ENCODE data around the gene COL9A1.
"Not testable (repeated sequence)": the region's sequence is repeated elsewhere in the genome, so short reads cannot be mapped to it uniquely, and the experiment has no call there.

COL9A1 gene

GRCh38 chr6:70303034-70303525 is at the start of gene COL9A1:
COL9A1 (minus strand) TSS chr6:70303084; CDS start chr6:70302924, 160 bp downstream.
- no peak within 1 kb of the TSS for H3K27ac ChIP-seq (ENCODE audit: low read depth, low read length)
- no peaks in the 10 kb centered on the region for H3K36me3 ChIP-seq (ENCODE audit: insufficient read depth, low read length)
- H3K4me3 ChIP-seq (ENCODE audit: low read depth, low read length), result no peak within 1 kb of the TSS
- no peaks in the 10 kb centered on the region for H3K79me2 ChIP-seq (ENCODE audit: control insufficient read depth, insufficient read depth, low read length, unreplicated experiment)
- no peak within 1 kb of the TSS for H2AFZ ChIP-seq (ENCODE audit: low read length, unreplicated experiment)
- H3K4me1 ChIP-seq (ENCODE audit: control insufficient read depth, insufficient read depth, low read length, unreplicated experiment), result no peaks in the 10 kb centered on the region
- H3K27me3 ChIP-seq (ENCODE audit: insufficient read depth, low read length), result peaks cover 77% of the 10 kb centered on the region

GRCh38 chr6:70351461-70351860 is 48.6 kb upstream of the COL9A1 start:
- Histone ChIP-seq H3K4me1 (ENCODE audit: control insufficient read depth, insufficient read depth, low read length, unreplicated experiment) (no peaks in the 10 kb centered on the region), H3K79me2 (ENCODE audit: control insufficient read depth, insufficient read depth, low read length, unreplicated experiment) (no peaks in the 10 kb centered on the region), H3K27me3 (ENCODE audit: insufficient read depth, low read length) (peaks cover 66% of the 10 kb centered on the region), H3K27ac (ENCODE audit: low read depth, low read length) (no peak overlapping the region), H3K36me3 (ENCODE audit: insufficient read depth, low read length) (no peaks in the 10 kb centered on the region), H3K4me3 (ENCODE audit: low read depth, low read length) (no peak overlapping the region), H2AFZ (ENCODE audit: low read length, unreplicated experiment) (no peak overlapping the region)

- Histone ChIP-seq H3K4me1 (ENCODE audit: control insufficient read depth, insufficient read depth, low read length, unreplicated experiment) (no peaks in the 10 kb centered on the region), H2AFZ (ENCODE audit: low read length, unreplicated experiment) (no peak overlapping the region), H3K27me3 (ENCODE audit: insufficient read depth, low read length) (peaks cover 76% of the 10 kb centered on the region), H3K36me3 (ENCODE audit: insufficient read depth, low read length) (no peaks in the 10 kb centered on the region), H3K4me3 (ENCODE audit: low read depth, low read length) (no peak overlapping the region), H3K79me2 (ENCODE audit: control insufficient read depth, insufficient read depth, low read length, unreplicated experiment) (no peaks in the 10 kb centered on the region), H3K27ac (ENCODE audit: low read depth, low read length) (no peak overlapping the region)
Measured at GRCh38 chr6:70345619-70346018, 42.7 kb upstream of the COL9A1 start.

- Histone ChIP-seq H3K4me1 (ENCODE audit: control insufficient read depth, insufficient read depth, low read length, unreplicated experiment) (no peaks in the 10 kb centered on the region), H3K36me3 (ENCODE audit: insufficient read depth, low read length) (no peaks in the 10 kb centered on the region), H3K27ac (ENCODE audit: low read depth, low read length) (no peak overlapping the region), H2AFZ (ENCODE audit: low read length, unreplicated experiment) (no peak overlapping the region), H3K79me2 (ENCODE audit: control insufficient read depth, insufficient read depth, low read length, unreplicated experiment) (no peaks in the 10 kb centered on the region), H3K4me3 (ENCODE audit: low read depth, low read length) (no peak overlapping the region), H3K27me3 (ENCODE audit: insufficient read depth, low read length) (peaks cover 84% of the 10 kb centered on the region)
Measured at GRCh38 chr6:70343313-70343712, 40.4 kb upstream of the COL9A1 start.

- H2AFZ ChIP-seq (ENCODE audit: low read length, unreplicated experiment); H3K36me3 ChIP-seq (ENCODE audit: insufficient read depth, low read length); H3K79me2 ChIP-seq (ENCODE audit: control insufficient read depth, insufficient read depth, low read length, unreplicated experiment); H3K4me1 ChIP-seq (ENCODE audit: control insufficient read depth, insufficient read depth, low read length, unreplicated experiment); H3K4me3 ChIP-seq (ENCODE audit: low read depth, low read length); H3K27ac ChIP-seq (ENCODE audit: low read depth, low read length): not testable (repeated sequence)
- H3K27me3 ChIP-seq (ENCODE audit: insufficient read depth, low read length), result peaks cover 76% of the 10 kb centered on the region
Measured at GRCh38 chr6:70339810-70340209, 36.9 kb upstream of the COL9A1 start.

- Histone ChIP-seq H2AFZ (ENCODE audit: low read length, unreplicated experiment) (no peak overlapping the region), H3K79me2 (ENCODE audit: control insufficient read depth, insufficient read depth, low read length, unreplicated experiment) (no peaks in the 10 kb centered on the region), H3K27me3 (ENCODE audit: insufficient read depth, low read length) (peaks cover 73% of the 10 kb centered on the region), H3K4me3 (ENCODE audit: low read depth, low read length) (no peak overlapping the region), H3K36me3 (ENCODE audit: insufficient read depth, low read length) (no peaks in the 10 kb centered on the region), H3K4me1 (ENCODE audit: control insufficient read depth, insufficient read depth, low read length, unreplicated experiment) (no peaks in the 10 kb centered on the region), H3K27ac (ENCODE audit: low read depth, low read length) (no peak overlapping the region)
Measured at GRCh38 chr6:70338775-70339174, 35.9 kb upstream of the COL9A1 start.

GRCh38 chr6:70337743-70338105 is 34.8 kb upstream of the COL9A1 start:
- Histone ChIP-seq H3K4me3 (ENCODE audit: low read depth, low read length) (no peak overlapping the region), H3K79me2 (ENCODE audit: control insufficient read depth, insufficient read depth, low read length, unreplicated experiment) (no peaks in the 10 kb centered on the region)

GRCh38 chr6:70336996-70337742 is 34.3 kb upstream of the COL9A1 start:
- no peaks in the 10 kb centered on the region for H3K79me2 ChIP-seq (ENCODE audit: control insufficient read depth, insufficient read depth, low read length, unreplicated experiment)
- no peaks in the 10 kb centered on the region for H3K36me3 ChIP-seq (ENCODE audit: insufficient read depth, low read length)
- H2AFZ ChIP-seq (ENCODE audit: low read length, unreplicated experiment), result no peak overlapping the region
- no peaks in the 10 kb centered on the region for H3K4me1 ChIP-seq (ENCODE audit: control insufficient read depth, insufficient read depth, low read length, unreplicated experiment)
- no peak overlapping the region for H3K27ac ChIP-seq (ENCODE audit: low read depth, low read length)
- H3K4me3 ChIP-seq (ENCODE audit: low read depth, low read length), result no peak overlapping the region
- peaks cover 71% of the 10 kb centered on the region for H3K27me3 ChIP-seq (ENCODE audit: insufficient read depth, low read length)

More at GRCh38 chr6:70337743-70338105, 34.8 kb upstream of the COL9A1 start:
- H3K36me3 ChIP-seq (ENCODE audit: insufficient read depth, low read length), result no peaks in the 10 kb centered on the region
- no peak overlapping the region for H3K27ac ChIP-seq (ENCODE audit: low read depth, low read length)
- peaks cover 72% of the 10 kb centered on the region for H3K27me3 ChIP-seq (ENCODE audit: insufficient read depth, low read length)
- H2AFZ ChIP-seq (ENCODE audit: low read length, unreplicated experiment), result no peak overlapping the region
- H3K4me1 ChIP-seq (ENCODE audit: control insufficient read depth, insufficient read depth, low read length, unreplicated experiment), result no peaks in the 10 kb centered on the region

- Histone ChIP-seq H3K27me3 (ENCODE audit: insufficient read depth, low read length) (peaks cover 60% of the 10 kb centered on the region), H3K79me2 (ENCODE audit: control insufficient read depth, insufficient read depth, low read length, unreplicated experiment) (no peaks in the 10 kb centered on the region), H3K4me3 (ENCODE audit: low read depth, low read length) (no peak overlapping the region), H2AFZ (ENCODE audit: low read length, unreplicated experiment) (no peak overlapping the region), H3K27ac (ENCODE audit: low read depth, low read length) (no peak overlapping the region), H3K36me3 (ENCODE audit: insufficient read depth, low read length) (no peaks in the 10 kb centered on the region), H3K4me1 (ENCODE audit: control insufficient read depth, insufficient read depth, low read length, unreplicated experiment) (no peaks in the 10 kb centered on the region)
Measured at GRCh38 chr6:70327036-70327435, 24.2 kb upstream of the COL9A1 start.

- Histone ChIP-seq H3K4me1 (ENCODE audit: control insufficient read depth, insufficient read depth, low read length, unreplicated experiment) (no peaks in the 10 kb centered on the region), H3K79me2 (ENCODE audit: control insufficient read depth, insufficient read depth, low read length, unreplicated experiment) (no peaks in the 10 kb centered on the region), H2AFZ (ENCODE audit: low read length, unreplicated experiment) (no peak overlapping the region), H3K36me3 (ENCODE audit: insufficient read depth, low read length) (no peaks in the 10 kb centered on the region), H3K27me3 (ENCODE audit: insufficient read depth, low read length) (peaks cover 58% of the 10 kb centered on the region), H3K27ac (ENCODE audit: low read depth, low read length) (no peak overlapping the region), H3K4me3 (ENCODE audit: low read depth, low read length) (no peak overlapping the region)
Measured at GRCh38 chr6:70325009-70325408, 22.1 kb upstream of the COL9A1 start.

GRCh38 chr6:70317799-70318198 is 14.9 kb upstream of the COL9A1 start:
- H3K4me3 ChIP-seq (ENCODE audit: low read depth, low read length); H2AFZ ChIP-seq (ENCODE audit: low read length, unreplicated experiment): not testable (repeated sequence)

More at GRCh38 chr6:70317799-70318198, 14.9 kb upstream of the COL9A1 start:
- H3K36me3 ChIP-seq (ENCODE audit: insufficient read depth, low read length); H3K4me1 ChIP-seq (ENCODE audit: control insufficient read depth, insufficient read depth, low read length, unreplicated experiment); H3K79me2 ChIP-seq (ENCODE audit: control insufficient read depth, insufficient read depth, low read length, unreplicated experiment); H3K27ac ChIP-seq (ENCODE audit: low read depth, low read length): not testable (repeated sequence)
- peaks cover 47% of the 10 kb centered on the region for H3K27me3 ChIP-seq (ENCODE audit: insufficient read depth, low read length)
